ENCODE data around the gene TCF23.
A peak's percentile ranks its signal among the peaks of the same experiment; 100 is the strongest.

The TCF23 gene

GRCh38 chr2:27128668-27129571 lies 19.9 kb upstream of the TCF23 start:
- no peak for DNase-seq

GRCh38 chr2:27130396-27130795 lies 18.4 kb upstream of the TCF23 start:
- no peak for DNase-seq

- no peak for DNase-seq
These were observed 17.4 kb upstream of the TCF23 start for GRCh38 chr2:27131429-27131828.

- peak; percentile 36 for DNase-seq
These were observed 15.5 kb upstream of the TCF23 start for GRCh38 chr2:27133195-27133875.

GRCh38 chr2:27133905-27134780 lies 14.7 kb upstream of the TCF23 start, which contains the start of gene PREB:
PREB (minus strand) TSS chr2:27134636; CDS start chr2:27134421, 215 bp downstream.
- DNase-seq = peak; percentile 99

- DNase-seq = no peak
These were observed 13.9 kb upstream of the TCF23 start for GRCh38 chr2:27134781-27135477.

GRCh38 chr2:27135478-27135955 lies 13.3 kb upstream of the TCF23 start:
- no peak for DNase-seq

GRCh38 chr2:27136751-27137150 lies 12.1 kb upstream of the TCF23 start:
- DNase-seq = no peak

- no peak for DNase-seq
These were observed 11.4 kb upstream of the TCF23 start for GRCh38 chr2:27137322-27137935.

GRCh38 chr2:27138111-27138510 lies 10.7 kb upstream of the TCF23 start:
- DNase-seq = no peak

GRCh38 chr2:27139310-27139709 lies 9.5 kb upstream of the TCF23 start, which contains the start of gene PRR30:
PRR30 (minus strand) TSS chr2:27139410; CDS start chr2:27138329, 1,081 bp downstream.
- DNase-seq = no peak

GRCh38 chr2:27143285-27143684 lies 5.5 kb upstream of the TCF23 start:
- DNase-seq = no peak

- no peak for DNase-seq
These were observed 3.1 kb upstream of the TCF23 start for GRCh38 chr2:27145682-27146081.

- no peak for DNase-seq
These were observed 869 bp upstream of the TCF23 start for GRCh38 chr2:27147935-27148334.

GRCh38 chr2:27149570-27150405 lies 984 bp downstream of the TCF23 start:
- DNase-seq = no peak

GRCh38 chr2:27150639-27151230 lies 1.9 kb downstream of the TCF23 start:
- no peak for DNase-seq

- DNase-seq = no peak
These were observed 3.4 kb downstream of the TCF23 start for GRCh38 chr2:27152102-27152795.

GRCh38 chr2:27152796-27153464 lies 4.1 kb downstream of the TCF23 start:
- DNase-seq = no peak

- DNase-seq = no peak
These were observed 5.7 kb downstream of the TCF23 start for GRCh38 chr2:27154488-27154887.
